Stimulated activated CD4-positive, alpha-beta T cell treated with anti-CD3 and anti-CD28 coated beads, Interleukin-15, amount 100 ng/mL, for 1 hour (primary cell): Measurements from ENCODE around the gene TMTC2.

Experiments
- DNase-seq, 2 donors: peaks; one replicate each; pipeline ENCODE4 v3.0.0-alpha.2; 2020; ENCODE audit warnings: low read depth in 1 of 2, low spot score in 1 of 2

The TMTC2 gene

DNA sequence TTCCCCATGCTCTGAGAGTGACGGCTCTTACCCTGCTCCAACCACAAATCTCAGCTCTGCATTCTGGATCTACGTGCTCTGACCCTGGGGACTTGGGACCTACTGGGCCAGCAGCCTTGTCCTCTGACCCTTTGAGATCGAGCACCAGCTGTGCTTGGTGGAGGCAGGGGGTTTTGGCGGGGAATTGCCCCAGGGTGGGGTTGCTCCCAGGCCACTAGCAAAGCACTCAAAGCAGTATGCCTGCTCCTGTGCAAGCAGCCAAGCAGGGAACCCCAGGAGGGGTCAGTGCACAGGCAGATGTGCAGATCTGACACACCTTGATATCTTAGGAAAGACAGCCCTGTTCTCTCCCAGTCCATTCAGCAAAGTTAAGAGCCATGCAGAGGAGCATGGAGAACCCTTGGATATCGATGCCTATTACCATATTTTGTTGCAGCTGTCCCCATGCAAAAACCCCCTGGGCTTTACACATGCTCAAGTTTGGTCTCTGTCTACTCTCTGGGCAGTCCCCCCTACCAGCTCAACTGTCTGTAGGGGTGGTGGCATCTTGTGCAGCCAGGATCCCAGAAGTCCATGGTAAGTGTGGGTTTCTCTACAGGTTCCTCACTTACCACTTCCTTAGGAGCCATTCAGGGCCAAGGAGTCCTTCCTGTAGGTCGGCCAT is 319.0 kb downstream of the TMTC2 start:
- DNase-seq = no peak

DNA sequence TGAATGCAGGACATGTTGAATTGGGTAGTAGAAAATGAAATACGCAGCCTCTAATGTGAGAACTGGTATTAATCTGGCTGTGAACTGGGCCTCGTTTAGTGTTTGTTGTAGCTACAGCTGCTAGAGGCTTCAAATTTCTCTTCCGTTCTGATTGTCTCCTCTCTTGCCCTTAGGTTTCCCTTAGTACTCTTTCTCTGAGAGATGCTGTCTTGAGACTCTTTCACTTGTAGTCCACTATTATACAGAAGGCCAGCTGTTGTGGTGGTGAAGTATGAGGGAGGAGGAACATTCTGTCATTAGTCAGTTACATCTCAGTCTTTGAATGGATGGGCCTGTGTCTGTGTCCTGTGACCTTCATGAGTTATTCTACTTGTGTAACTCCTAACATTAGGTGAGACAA is 322.0 kb downstream of the TMTC2 start:
- no peak for DNase-seq

DNA sequence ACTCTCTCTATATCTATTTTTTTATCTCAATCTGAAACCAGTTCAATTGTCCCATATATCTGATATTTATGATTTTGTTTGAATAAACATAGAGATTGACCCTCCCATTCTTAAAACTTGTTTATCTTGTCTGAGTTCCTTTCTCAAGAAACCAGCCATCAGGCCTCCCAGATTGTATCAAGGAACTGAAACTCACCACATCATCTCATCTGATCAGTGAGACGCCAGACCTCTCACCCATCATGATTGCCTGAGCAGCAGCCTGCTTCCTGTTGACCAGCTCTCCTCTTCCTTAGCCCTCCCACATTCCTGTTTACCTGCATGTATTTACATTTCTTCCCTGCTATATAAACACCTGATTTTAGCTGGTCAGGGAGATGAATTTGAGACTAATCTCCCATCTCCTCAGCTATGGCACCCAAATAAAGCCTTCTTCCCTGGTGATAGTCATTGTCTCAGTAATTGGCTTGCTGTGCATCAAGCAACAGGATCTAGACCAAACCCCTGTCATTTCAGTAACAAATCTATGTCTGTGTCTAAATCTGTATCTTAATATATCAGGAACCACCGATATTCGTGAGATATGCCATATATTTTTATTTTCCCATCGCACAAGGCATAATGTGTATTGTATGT is 323.6 kb downstream of the TMTC2 start:
- no peak for DNase-seq

DNA sequence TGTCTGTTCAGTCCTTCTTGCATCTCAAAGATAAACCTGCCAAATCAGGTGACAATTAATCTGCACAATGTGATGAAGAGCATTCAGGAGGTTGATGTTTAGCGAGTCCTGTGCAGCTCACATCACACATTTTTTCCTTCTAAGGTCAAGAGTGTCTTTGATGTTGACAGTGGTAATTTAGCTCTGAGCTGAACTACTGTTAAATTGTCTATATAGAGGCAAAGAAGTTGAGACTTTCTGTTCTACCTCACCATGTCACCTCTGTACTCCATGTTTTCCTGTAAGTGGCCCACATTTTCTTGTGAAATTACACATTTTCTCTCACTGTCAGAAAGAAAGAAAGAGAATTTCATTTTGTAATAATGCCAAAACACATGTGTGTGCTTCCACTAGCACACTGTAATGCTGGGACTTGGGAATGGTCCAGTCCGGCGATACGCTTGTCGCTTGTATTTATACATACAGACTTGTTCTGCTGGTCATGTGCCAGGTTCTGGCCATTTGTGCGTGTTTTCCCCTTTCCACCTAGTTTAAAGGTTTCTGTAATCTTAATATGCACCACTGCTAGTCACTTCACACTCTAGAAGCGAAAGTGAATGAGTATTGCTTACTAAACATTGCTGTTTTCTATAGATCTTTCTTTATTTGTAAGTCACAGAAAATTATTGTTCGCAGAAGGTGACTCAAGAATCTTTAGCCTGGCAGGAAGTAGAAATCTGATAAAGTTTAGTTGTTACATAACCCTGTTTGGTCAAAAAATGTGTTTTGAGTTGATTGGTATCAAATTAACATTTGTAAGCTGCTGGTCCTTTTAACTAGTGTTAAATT is 328.9 kb downstream of the TMTC2 start:
- DNase-seq = no peak

DNA sequence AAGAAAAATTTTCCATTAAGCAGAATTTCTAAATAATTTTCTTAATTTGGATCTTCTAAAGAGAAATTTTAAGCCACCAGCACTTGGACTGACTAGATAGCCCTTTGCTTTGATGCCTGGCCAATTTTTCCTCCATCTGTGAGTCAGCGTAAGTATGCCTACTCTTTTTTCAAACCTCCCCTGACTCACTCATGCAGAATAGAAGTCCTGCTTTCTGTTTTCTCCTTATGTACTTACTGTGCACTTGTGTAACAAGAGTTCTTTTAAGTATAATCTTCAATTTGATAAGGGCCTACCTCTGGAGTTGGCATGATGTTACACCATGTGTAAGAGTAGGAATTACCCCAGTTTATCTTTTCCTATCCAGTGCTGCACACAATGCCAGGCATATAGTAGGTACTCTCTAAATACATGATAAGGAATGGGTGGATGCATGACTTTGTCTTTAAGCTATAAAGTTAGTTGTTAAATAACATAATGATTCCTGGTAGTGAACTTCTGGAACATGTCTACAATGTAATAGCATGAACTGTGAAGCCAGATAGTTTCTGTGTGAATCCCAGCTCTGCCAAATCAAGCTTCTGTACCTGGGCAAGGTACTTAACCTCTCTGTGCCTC is 329.6 kb downstream of the TMTC2 start:
- no peak for DNase-seq

DNA sequence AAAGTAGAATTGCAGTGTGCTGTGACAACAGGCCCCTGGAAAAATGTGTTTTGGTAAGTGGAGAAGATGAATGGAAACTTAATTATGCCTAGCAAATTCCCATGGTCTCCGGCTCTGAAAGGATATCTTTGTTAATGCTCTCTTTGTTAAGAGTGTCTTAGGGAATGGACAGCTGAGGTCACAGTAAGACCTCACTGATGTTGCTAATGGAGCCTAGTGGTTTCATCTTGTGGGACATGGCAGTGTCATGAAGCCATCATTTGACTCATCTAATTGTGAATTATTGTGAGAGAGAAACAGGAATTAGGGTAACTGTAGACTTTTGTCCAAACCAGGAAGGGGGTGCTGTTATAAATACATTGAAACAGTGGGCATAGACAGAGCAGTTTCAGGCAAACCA is 330.3 kb downstream of the TMTC2 start:
- DNase-seq = no peak

DNA sequence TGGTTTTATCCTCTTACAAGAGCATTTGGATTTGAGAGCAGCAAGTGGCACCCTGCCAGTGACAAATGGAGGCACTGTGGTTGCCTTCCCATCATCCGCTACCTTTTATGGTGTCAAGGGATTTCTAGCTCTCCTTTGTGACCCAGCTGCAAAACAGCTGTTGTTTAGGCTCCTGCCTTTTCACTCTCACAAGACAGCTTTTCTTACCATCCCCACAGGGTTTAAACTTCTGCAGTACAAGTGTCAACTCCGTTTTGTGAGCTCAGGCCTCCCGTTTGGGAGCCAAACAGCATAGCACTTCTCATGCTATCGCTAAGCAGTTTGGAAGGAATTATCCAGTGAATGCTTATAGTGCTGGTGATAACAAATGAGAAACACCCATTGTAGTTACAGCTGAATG is 331.4 kb downstream of the TMTC2 start:
- no peak for DNase-seq

DNA sequence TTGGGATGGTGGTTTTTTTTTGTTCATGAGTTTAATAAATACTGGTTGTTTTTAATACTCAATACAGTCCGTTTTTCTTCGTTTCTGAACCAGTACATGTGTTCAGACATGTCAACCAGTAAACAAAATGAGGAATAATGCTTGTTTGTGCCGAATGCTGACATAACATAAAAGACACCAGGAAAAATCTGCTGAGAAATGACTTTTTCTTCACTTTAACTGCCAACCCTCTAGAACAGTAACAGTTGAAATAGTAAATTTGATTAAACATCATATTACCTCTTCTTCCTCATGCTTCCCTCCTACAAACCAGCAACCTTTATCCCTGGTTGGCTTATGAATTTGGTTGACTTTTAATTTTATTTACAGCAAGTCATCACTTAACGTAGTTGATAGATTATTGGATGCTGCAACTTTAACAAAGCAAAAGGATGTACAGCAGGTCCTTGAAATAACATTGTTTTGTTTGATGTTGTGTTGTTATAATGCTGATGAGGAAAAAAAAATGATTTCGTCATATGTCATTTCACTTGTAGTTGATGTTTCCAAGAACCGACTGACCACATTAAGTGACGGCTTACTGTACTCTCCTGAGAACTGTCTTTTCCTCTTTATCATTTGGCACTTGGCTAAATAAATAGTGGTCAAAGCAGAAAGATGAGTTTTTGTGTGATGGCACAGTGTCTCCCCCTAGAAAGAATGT is 340.5 kb downstream of the TMTC2 start:
- no peak for DNase-seq

DNA sequence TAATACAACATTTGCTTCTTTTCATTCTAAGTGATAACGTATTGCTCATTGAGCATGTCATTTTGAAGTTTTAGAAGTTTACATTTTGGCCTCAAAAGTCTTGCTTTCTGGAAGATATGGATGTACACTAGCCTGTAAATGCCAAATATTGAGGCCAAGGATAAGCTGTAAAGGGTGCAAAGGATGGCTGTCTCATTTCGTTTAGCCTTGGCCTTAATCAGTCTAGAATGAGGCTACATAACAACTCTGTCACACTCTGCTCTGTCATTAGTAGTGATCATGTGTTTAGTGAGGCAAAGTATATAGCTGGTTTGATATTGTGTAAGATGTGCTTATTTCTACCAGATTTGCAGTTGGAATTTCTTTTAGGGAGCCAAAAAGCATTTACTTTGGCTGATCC is 344.5 kb downstream of the TMTC2 start:
- DNase-seq = no peak

DNA sequence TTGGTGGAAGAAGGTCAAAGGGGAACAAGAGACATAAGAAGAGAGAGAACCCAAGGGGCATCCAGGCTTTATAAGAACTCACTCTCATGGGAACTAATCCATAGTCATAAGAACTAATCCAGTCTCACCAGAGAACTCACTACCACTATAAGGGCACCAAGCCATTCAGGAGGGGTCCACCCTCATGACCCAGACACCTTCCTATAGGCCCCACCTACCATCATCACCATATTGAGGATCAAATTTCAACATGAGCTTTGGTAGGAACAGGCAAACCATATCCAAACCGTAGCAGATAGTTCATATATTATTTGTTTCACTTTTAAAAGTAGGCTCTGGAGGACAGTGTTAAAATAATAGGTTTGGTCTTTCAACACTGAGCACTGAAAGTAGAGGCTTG is 350.1 kb downstream of the TMTC2 start:
- DNase-seq = no peak

DNA sequence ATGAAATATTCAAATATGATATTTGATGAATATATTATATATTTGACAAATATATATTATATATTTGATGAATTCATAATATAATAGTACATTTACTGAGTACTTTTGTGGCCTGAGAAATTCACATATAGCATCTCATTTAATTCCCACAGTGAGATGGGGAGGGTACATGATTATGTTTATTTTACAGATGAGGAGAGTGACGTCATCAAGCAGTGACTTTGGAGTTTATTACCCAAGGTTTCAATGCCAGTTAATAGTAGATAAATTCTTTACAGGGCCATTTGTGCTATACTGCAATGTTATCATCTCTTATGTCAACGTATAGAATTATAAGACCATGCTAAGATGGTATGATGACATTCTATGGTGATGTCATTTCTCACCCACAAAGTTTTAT is 352.7 kb downstream of the TMTC2 start:
- no peak for DNase-seq

DNA sequence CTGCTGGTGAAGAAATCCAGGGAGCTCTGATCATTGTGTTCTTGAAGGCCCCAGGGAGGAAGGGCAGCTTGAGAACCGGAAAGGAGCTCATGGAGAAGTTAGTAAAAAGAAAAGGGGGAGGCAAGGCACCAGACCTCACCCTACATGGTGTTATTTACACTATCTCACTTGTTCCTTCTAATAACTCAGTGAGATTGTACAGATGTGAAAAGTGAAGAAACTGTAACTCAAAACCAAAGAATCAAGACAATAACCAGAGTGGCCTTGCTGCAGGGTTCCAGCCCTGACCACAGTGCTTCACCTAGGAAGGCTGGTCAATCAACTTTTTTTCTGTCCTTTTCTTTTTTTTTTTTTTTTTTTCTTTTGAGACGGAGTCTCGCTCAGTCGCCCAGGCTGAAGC is 353.6 kb downstream of the TMTC2 start:
- DNase-seq = no peak

DNA sequence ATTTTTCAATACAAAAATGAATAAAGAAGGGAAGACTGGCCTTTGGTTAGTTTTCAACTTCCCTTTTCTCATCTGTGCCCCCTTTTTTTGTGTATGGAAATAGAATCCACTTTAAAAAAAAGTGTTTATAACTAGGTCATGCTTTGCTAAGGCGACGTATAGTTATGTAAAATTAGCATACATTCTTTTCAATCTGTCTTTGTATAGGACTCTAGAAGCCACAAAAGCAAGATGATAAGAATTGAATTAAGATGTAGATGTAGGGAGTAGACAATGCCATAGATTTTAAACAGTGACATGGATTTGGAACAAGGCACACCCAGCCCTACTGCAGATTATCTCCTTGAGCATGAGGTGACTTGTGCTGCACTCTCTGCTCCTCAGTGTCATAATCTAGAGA is 354.3 kb downstream of the TMTC2 start:
- DNase-seq = no peak

DNA sequence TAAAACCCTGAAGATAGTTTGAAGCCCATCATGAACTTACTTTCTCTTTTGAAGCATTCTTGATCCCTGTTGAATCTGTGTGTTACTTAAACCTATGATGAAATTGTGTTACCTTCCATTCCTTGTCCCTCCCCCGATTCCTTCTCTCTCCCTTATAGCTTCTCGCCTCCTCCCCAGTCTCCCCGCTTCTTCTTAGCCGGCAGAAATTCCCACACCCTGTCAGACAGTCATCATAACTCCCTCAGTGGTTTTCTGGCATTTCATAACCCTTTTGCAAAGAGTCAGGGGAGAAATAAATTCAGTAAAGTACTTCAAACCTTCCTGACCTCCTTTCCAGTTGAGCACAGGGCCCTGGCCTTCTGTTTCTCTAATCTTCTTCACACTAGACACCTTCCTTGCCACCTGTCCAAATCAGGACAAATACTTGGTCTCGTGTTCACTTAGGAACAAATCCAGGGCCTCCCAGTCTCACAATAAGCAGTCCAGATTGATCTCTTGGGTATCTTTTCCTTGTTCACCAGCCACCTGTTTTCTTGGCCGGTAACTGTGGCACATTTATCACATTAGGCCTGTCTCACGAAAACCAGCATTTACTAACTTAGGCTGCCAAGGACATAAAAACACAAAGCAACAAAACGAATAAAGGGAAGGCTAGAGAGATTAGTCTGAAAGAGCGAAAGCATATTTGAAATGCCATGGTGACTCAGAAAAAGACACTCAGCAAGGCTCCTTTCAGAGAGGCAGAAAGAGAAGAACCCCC is 355.9 kb downstream of the TMTC2 start:
- no peak for DNase-seq

DNA sequence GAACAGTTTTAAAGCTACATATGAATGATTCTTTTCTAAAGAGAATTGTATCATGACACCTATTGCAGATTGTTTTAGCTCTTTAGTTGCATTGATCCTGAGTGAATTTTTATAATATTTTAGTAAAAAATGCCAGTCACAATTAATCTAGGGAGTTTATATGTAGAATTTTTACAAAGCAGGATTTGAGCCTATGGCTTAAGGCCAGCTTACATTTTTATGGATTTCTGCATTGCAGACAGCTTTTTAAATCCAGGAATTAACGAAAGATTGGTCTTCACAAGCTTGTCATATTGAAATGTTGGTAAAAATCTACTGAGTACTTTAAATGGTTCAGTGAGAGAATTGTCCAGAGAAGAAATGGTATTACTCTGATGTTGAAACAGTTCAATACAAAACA is 358.0 kb downstream of the TMTC2 start:
- DNase-seq = no peak

DNA sequence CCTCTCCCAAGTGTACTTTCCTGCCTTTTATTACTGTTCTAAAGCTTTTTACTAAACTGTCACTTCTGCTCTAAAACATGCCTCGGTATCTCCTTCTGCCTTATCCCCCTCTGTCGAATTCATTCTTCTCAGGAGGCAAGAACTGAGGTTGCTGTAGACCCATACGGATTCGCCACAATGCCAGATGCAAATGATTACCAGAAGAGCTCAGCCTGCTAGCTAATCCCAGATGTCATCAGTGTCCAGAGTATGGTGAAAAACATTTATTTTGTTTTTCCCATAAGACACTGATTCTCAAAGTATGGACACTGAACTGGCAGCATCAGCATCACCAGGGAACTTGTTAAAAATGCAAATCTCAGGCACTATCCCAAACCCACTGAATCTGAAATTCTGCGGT is 359.3 kb downstream of the TMTC2 start:
- no peak for DNase-seq

DNA sequence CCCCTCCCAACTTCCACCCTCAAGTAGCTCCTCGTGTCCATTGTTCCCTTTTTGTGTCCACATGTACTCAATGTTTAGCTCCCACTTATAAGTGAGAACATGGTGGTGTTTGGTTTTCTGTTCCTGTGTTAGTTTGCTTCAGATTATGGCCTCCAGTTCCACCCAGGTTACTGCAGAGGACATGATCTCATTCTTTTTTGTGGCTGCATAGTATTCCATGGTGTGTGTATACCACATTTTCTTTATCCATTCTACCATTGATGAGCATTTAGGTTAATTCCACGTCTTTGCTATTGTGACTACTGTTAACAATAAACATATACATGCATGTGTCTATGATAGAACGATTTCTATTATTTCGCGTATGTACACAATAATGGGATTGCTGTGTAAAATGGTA is 362.6 kb downstream of the TMTC2 start:
- no peak for DNase-seq

DNA sequence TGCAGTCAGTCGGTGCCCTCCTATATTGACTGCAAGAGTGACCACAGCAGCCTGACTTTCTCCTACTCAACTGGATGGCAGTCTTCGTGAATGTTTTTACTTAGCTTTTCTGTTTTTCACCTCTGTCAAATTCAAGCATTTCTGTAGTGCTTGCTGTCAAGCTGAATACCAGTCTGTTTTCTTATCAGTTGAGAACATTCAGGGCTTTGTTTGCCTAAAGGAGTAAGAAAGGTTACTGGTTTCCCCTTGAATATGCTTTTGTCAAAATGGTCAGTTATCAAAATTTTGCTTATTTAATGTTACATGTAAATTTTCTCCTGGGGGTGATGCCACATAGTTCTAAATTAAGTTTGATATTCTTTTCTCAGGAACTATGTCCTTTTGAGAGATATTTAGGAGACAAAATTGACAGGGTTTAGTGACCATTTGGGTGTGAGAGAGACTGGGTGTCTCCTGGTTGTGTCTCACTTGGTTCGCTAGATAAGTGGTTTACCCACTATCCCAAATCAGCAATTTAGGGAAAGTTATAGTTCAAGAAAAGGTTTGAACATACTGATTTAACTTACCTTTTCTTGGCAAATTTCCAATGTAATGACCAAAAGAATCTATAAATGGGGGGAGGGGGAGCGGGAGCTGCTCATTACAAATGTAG is 366.3 kb downstream of the TMTC2 start:
- DNase-seq = no peak

DNA sequence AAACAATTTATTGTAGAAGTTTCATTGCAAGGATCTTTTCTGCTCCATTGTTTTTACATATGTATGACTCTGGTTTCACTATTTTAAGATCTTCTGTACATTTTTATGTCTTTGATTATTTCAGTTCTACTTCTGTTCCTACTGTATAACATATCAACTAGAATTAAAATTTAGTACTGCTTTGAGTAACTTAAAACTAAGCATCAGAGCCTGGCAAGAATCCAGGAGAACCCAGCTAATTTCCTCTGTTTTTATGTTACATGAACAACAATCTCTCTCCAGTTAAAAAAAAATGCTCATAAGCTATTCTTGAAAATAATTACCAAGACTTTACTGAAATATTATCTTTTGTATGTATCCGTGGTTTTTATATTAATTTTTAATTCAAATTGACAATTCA is 370.7 kb downstream of the TMTC2 start:
- no peak for DNase-seq

DNA sequence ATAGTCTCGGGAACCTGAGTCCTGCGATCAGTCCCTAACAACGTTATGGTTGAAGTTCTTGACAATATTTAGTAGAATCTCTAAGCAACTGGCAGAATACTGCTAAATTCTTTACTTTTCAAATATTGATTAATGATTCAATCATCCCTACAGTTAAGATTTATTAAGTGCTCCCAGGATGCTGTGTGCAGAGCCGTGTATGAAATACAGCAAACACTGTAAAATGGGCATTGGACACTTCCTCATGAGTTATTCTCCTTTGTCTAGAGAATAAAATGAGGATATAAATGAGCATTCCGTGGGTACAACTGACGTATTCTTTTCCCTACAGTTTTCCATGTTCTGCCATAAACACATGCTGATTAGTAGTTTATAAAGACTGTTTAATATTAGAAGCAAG is 372.4 kb downstream of the TMTC2 start:
- no peak for DNase-seq
